ENCODE data around the gene ADAD1. TPM values are rescaled to one million over a fixed set of nuclear protein-coding genes. Genes with fewer than 3 reads are reported as not detected.

Gene ADAD1
- total RNA-seq, 2 experiments from 2014 or later, result not detected

DNA sequence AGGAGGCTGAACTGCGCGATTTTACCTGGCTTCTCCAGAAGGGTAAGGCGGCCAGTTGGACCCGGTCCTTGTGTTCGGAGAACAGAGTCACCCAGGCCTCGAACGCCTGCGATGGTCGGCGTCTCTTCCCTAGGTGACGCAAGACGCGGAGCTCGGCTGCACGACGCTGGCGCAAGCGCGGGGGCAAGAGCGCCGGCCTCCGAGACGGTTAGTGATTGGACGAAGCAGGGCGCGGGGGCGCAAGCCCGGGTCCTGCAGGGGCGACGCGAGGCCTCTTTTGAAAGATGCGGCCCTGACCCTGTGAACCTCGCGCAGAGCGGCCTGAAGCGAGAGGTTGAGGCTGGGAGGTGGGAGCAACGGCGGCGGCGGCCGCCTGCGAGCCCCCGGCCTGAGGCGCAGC lies 428 bp downstream of the ADAD1 start:
- H3K4me1 ChIP-seq (ENCODE audit: insufficient read depth, low read length, poor library complexity, severe bottlenecking), result no peaks in the 10 kb centered on the region
- CTCF ChIA-PET (ENCODE audit: unreplicated experiment), result no interaction called here
- no peaks in the 10 kb centered on the region for H4K20me1 ChIP-seq (ENCODE audit: insufficient read depth, low read length)
- H3K4me2 ChIP-seq (ENCODE audit: low read length), result no peak overlapping the region
- no peak overlapping the region for H3K27ac ChIP-seq (ENCODE audit: low read depth, low read length, poor library complexity, severe bottlenecking)
- DNase-seq (ENCODE audit: low spot score), result no peak
- intact Hi-C loops (cut with micrococcal nuclease; ENCODE audit: unreplicated experiment), result no loop called here
- no peaks in the 10 kb centered on the region for H3K9me2 ChIP-seq (ENCODE audit: insufficient read depth, low read length)
- TF ChIP-seq, protein P1, sequence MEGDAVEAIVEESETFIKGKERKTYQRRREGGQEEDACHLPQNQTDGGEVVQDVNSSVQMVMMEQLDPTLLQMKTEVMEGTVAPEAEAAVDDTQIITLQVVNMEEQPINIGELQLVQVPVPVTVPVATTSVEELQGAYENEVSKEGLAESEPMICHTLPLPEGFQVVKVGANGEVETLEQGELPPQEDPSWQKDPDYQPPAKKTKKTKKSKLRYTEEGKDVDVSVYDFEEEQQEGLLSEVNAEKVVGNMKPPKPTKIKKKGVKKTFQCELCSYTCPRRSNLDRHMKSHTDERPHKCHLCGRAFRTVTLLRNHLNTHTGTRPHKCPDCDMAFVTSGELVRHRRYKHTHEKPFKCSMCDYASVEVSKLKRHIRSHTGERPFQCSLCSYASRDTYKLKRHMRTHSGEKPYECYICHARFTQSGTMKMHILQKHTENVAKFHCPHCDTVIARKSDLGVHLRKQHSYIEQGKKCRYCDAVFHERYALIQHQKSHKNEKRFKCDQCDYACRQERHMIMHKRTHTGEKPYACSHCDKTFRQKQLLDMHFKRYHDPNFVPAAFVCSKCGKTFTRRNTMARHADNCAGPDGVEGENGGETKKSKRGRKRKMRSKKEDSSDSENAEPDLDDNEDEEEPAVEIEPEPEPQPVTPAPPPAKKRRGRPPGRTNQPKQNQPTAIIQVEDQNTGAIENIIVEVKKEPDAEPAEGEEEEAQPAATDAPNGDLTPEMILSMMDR (conservative IDR thresholded peaks at IDR 0.05; ENCODE audit: low read length), result no peak
- no peak for TF ChIP-seq EZH2phosphoT487 (IDR thresholded peaks at IDR 0.05; ENCODE audit: borderline replicate concordance, low read depth, low read length)
- no peaks in the 10 kb centered on the region for H3K9me3 ChIP-seq (ENCODE audit: low read length)
- POLR2A ChIA-PET, result no interaction called here
- no peak overlapping the region for H2AFZ ChIP-seq (ENCODE audit: low read length)
- no peak overlapping the region for H3K4me3 ChIP-seq (ENCODE audit: low read depth, low read length, poor library complexity, severe bottlenecking)
- no peaks in the 10 kb centered on the region for H3K36me3 ChIP-seq (ENCODE audit: insufficient read depth, low read length)
- BruUV-seq (replicated peaks), result no TSS peak
- H3K79me2 ChIP-seq (ENCODE audit: insufficient read depth, low read depth, low read length), result no peaks in the 10 kb centered on the region

DNA sequence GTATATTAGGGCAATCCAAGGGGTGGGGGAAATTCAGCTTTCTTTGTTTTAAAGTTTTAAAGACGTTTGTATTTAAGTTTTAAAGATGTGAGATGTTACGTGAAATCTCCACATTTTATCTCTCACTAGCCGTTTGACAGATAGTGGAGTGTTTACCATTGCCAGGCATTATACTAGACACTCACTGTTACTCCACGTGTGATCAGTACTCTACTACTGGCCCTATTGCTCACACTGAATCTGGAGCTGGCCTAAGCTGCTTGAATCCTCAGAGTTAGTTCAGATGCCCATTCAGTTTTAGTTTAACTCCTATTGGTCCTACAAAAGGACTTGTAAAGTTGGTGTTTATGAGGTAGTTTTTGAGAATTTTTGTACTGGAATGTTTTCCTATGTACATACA lies 4.5 kb downstream of the ADAD1 start:
- CTCF ChIA-PET (ENCODE audit: unreplicated experiment), result no interaction called here
- H3K9me2 ChIP-seq (ENCODE audit: insufficient read depth, low read length), result no peaks in the 10 kb centered on the region
- no peak for DNase-seq (ENCODE audit: low spot score)
- intact Hi-C loops (cut with micrococcal nuclease; ENCODE audit: unreplicated experiment), result no loop called here
- no peak overlapping the region for H3K4me3 ChIP-seq (ENCODE audit: low read depth, low read length, poor library complexity, severe bottlenecking)
- H3K9me3 ChIP-seq (ENCODE audit: low read length), result no peaks in the 10 kb centered on the region
- no peak overlapping the region for H3K27ac ChIP-seq (ENCODE audit: low read depth, low read length, poor library complexity, severe bottlenecking)
- BruUV-seq (replicated peaks), result no TSS peak
- H4K20me1 ChIP-seq (ENCODE audit: insufficient read depth, low read length), result no peaks in the 10 kb centered on the region
- no peaks in the 10 kb centered on the region for H3K36me3 ChIP-seq (ENCODE audit: insufficient read depth, low read length)
- no peak overlapping the region for H3K4me2 ChIP-seq (ENCODE audit: low read length)
- TF ChIP-seq, protein P1 (conservative IDR thresholded peaks at IDR 0.05; ENCODE audit: low read length), result no peak
- no peak for TF ChIP-seq EZH2phosphoT487 (IDR thresholded peaks at IDR 0.05; ENCODE audit: borderline replicate concordance, low read depth, low read length)
- POLR2A ChIA-PET, result interaction anchor here (0.8 to 1.2 kb wide), 2 partner anchors 8 to 94 kb away, joined by 3 to 5 read pairs; no protein-coding TSS in a partner anchor
- H3K4me1 ChIP-seq (ENCODE audit: insufficient read depth, low read length, poor library complexity, severe bottlenecking), result no peaks in the 10 kb centered on the region
- H3K79me2 ChIP-seq (ENCODE audit: insufficient read depth, low read depth, low read length), result no peaks in the 10 kb centered on the region
- H2AFZ ChIP-seq (ENCODE audit: low read length), result no peak overlapping the region

GRCh38 chr4:122384245-122384644 lies 5.4 kb downstream of the ADAD1 start:
- Histone ChIP-seq H3K9me3 (ENCODE audit: low read length) (no peaks in the 10 kb centered on the region), H2AFZ (ENCODE audit: low read length) (no peak overlapping the region), H3K27ac (ENCODE audit: low read depth, low read length, poor library complexity, severe bottlenecking) (no peak overlapping the region), H3K4me3 (ENCODE audit: low read depth, low read length, poor library complexity, severe bottlenecking) (no peak overlapping the region), H3K9me2 (ENCODE audit: insufficient read depth, low read length) (no peaks in the 10 kb centered on the region), H4K20me1 (ENCODE audit: insufficient read depth, low read length) (no peaks in the 10 kb centered on the region), H3K4me2 (ENCODE audit: low read length) (no peak overlapping the region), H3K36me3 (ENCODE audit: insufficient read depth, low read length) (no peaks in the 10 kb centered on the region), H3K79me2 (ENCODE audit: insufficient read depth, low read depth, low read length) (no peaks in the 10 kb centered on the region), H3K4me1 (ENCODE audit: insufficient read depth, low read length, poor library complexity, severe bottlenecking) (no peaks in the 10 kb centered on the region)
- ChIA-PET POLR2A (no interaction called here), CTCF (ENCODE audit: unreplicated experiment) (no interaction called here)
- intact Hi-C loops (cut with micrococcal nuclease; ENCODE audit: unreplicated experiment), result no loop called here
- BruUV-seq (replicated peaks), result no TSS peak
- TF ChIP-seq EZH2phosphoT487 (IDR thresholded peaks at IDR 0.05; ENCODE audit: borderline replicate concordance, low read depth, low read length), result no peak
- TF ChIP-seq, protein P1 (conservative IDR thresholded peaks at IDR 0.05; ENCODE audit: low read length), result no peak
- no peak for DNase-seq (ENCODE audit: low spot score)
